ENCODE data around the gene IDH3B.

Gene IDH3B

GRCh38 chr20:2656471-2657117 lies 7.4 kb downstream of the IDH3B start:
- DNase-seq (ENCODE audit: extremely low read depth, low read depth) = no peak
- TF ChIP-seq CTCF (IDR thresholded peaks at IDR 0.05; ENCODE audit: low read depth, low read length) = no peak

GRCh38 chr20:2655331-2656116 lies 8.5 kb downstream of the IDH3B start:
- no peak for DNase-seq (ENCODE audit: extremely low read depth, low read depth)
- no peak for TF ChIP-seq CTCF (IDR thresholded peaks at IDR 0.05; ENCODE audit: low read depth, low read length)

- TF ChIP-seq CTCF (IDR thresholded peaks at IDR 0.05; ENCODE audit: low read depth, low read length) = no peak
- DNase-seq (ENCODE audit: extremely low read depth, low read depth) = no peak
Observed at GRCh38 chr20:2654831-2655230, 9.2 kb downstream of the IDH3B start.

- TF ChIP-seq CTCF (IDR thresholded peaks at IDR 0.05; ENCODE audit: low read depth, low read length) = no peak
- no peak for DNase-seq (ENCODE audit: extremely low read depth, low read depth)
Observed at GRCh38 chr20:2654384-2654822, 9.6 kb downstream of the IDH3B start.

GRCh38 chr20:2653556-2654383 lies 10.2 kb downstream of the IDH3B start:
- DNase-seq (ENCODE audit: extremely low read depth, low read depth) = no peak
- TF ChIP-seq CTCF (IDR thresholded peaks at IDR 0.05; ENCODE audit: low read depth, low read length) = no peak

- no peak for DNase-seq (ENCODE audit: extremely low read depth, low read depth)
Observed at GRCh38 chr20:2652724-2653555, 11.1 kb downstream of the IDH3B start.

More at GRCh38 chr20:2652724-2653555, 11.1 kb downstream of the IDH3B start:
- no peak for TF ChIP-seq CTCF (IDR thresholded peaks at IDR 0.05; ENCODE audit: low read depth, low read length)
